CD14-positive monocyte (primary cell): ENCODE measurements around the gene TNFRSF18. TPM values are rescaled to one million over a fixed set of nuclear protein-coding genes. Genes with fewer than 3 reads are reported as not detected.

Experiments
- DNase-seq, 3 donors: peaks; one replicate each; pipeline ENCODE4 v3.0.0-alpha.2; 2011 to 2022
- H2AFZ ChIP-seq: 2 replicates; pipeline ENCODE4 v1.6.0; 2012; ENCODE audit warnings: mild to moderate bottlenecking, low read depth, low read length, inconsistent platforms; ENCODE audit not compliant: insufficient read depth, poor library complexity, severe bottlenecking
- H3K27ac ChIP-seq, 2 donors: 1 replicate in 1 of 2; 2 replicates in 1 of 2; pipeline ENCODE4 v1.5.1; 2012 to 2013; ENCODE audit warnings: low read length in 2 of 2, control low read depth in 1 of 2, inconsistent platforms in 1 of 2, low read depth in 1 of 2, mild to moderate bottlenecking in 1 of 2
- H3K27me3 ChIP-seq, 2 donors: one replicate each; pipeline versions ENCODE4 v1.6.0 to v1.6.1; 2011 to 2013; ENCODE audit warnings: low read length in 2 of 2; ENCODE audit not compliant: control insufficient read depth in 2 of 2, insufficient read depth in 2 of 2
- H3K36me3 ChIP-seq, 2 donors: replicated peaks in 1 of 2; 1 replicate in 1 of 2; 2 replicates in 1 of 2; pipeline versions ENCODE4 v1.5.1 to v1.6.1; 2012 to 2013; ENCODE audit warnings: low read length in 2 of 2, control low read depth in 1 of 2, inconsistent platforms in 1 of 2, mild to moderate bottlenecking in 1 of 2; ENCODE audit not compliant: insufficient read depth in 2 of 2, control insufficient read depth in 1 of 2
- H3K4me1 ChIP-seq, 2 donors: 1 replicate in 1 of 2; 2 replicates in 1 of 2; pipeline versions ENCODE4 v1.5.1 to v1.6.1; 2012 to 2013; ENCODE audit warnings: low read length in 2 of 2, control low read depth in 1 of 2, inconsistent platforms in 1 of 2, mild to moderate bottlenecking in 1 of 2, moderate library complexity in 1 of 2; ENCODE audit not compliant: insufficient read depth in 2 of 2, control insufficient read depth in 1 of 2
- H3K4me2 ChIP-seq: replicated peaks from 2 replicates; pipeline ENCODE3; 2012; ENCODE audit warnings: low read length, moderate library complexity, mild to moderate bottlenecking; ENCODE audit not compliant: poor library complexity, severe bottlenecking; ENCODE audit errors: extremely low read depth
- H3K4me3 ChIP-seq, 3 experiments: fragments of 200-600 bp in 1 of 3; sonication (generic) in 1 of 3; replicated peaks in 1 of 3; 1 replicate in 2 of 3; 2 replicates in 1 of 3; pipeline ENCODE4 v1.5.1; 2011 to 2013; ENCODE audit warnings: low read length in 3 of 3, mild to moderate bottlenecking in 3 of 3, control low read depth in 2 of 3, low read depth in 2 of 3, inconsistent platforms in 1 of 3, moderate library complexity in 1 of 3
- H3K79me2 ChIP-seq: 2 replicates; pipeline ENCODE4 v1.6.0; 2012; ENCODE audit warnings: mild to moderate bottlenecking, control low read depth, inconsistent platforms, low read length, moderate library complexity; ENCODE audit not compliant: insufficient read depth
- H3K9ac ChIP-seq: 2 replicates; pipeline ENCODE4 v1.6.0; 2017; ENCODE audit warnings: low read length, mild to moderate bottlenecking; ENCODE audit not compliant: insufficient read depth, poor library complexity, severe bottlenecking
- H3K9me3 ChIP-seq, 2 donors: replicated peaks in 1 of 2; 1 replicate in 1 of 2; 2 replicates in 1 of 2; pipeline versions ENCODE4 v1.5.1 to v1.6.1; 2012 to 2013; ENCODE audit warnings: low read length in 2 of 2, control low read depth in 1 of 2; ENCODE audit not compliant: control insufficient read depth in 1 of 2, insufficient read depth in 1 of 2
- H4K20me1 ChIP-seq: 2 replicates; pipeline ENCODE4 v1.6.0; 2012; ENCODE audit warnings: mild to moderate bottlenecking, low read length, control low read depth, moderate library complexity; ENCODE audit not compliant: insufficient read depth
- H3K27ac Mint-ChIP-seq, 7 donors: one replicate each; pipeline ENCODE4 v1.8.0; 2020; ENCODE audit warnings: mild to moderate bottlenecking in 7 of 7, mixed read lengths in 7 of 7, moderate library complexity in 6 of 7, inconsistent platforms in 2 of 7
- H3K27me3 Mint-ChIP-seq, 3 donors: one replicate each; pipeline ENCODE4 v1.8.0; 2021 to 2022; ENCODE audit warnings: low read depth in 3 of 3, mild to moderate bottlenecking in 3 of 3, mixed read lengths in 3 of 3, moderate library complexity in 3 of 3, inconsistent platforms in 1 of 3
- H3K36me3 Mint-ChIP-seq, 2 donors: one replicate each; pipeline ENCODE4 v1.8.0; 2020; ENCODE audit warnings: mixed read lengths in 2 of 2, inconsistent platforms in 1 of 2, mild to moderate bottlenecking in 1 of 2
- H3K4me1 Mint-ChIP-seq: one replicate; pipeline ENCODE4 v1.8.0; 2020; ENCODE audit warnings: mild to moderate bottlenecking, mixed read lengths
- H3K4me3 Mint-ChIP-seq, 2 donors: one replicate each; pipeline ENCODE4 v1.8.0; 2020; ENCODE audit warnings: mild to moderate bottlenecking in 2 of 2, mixed read lengths in 2 of 2, moderate library complexity in 1 of 2
- H3K9me3 Mint-ChIP-seq, 7 donors: one replicate each; pipeline ENCODE4 v1.8.0; 2020 to 2022; ENCODE audit warnings: mixed read lengths in 7 of 7, mild to moderate bottlenecking in 6 of 7, moderate library complexity in 6 of 7, inconsistent platforms in 2 of 7
- WGBS: methylation state at CpG from one replicate; pipeline ENCODE4 v1.1.5; 2013; ENCODE audit warnings: missing lambda C conversion rate; ENCODE audit not compliant: insufficient coverage; 5-methylcytosine and 5-hydroxymethylcytosine counted together
- intact Hi-C, 2 donors: fragments of 100-400 bp; cut with micrococcal nuclease; formaldehyde crosslinking; loops; one replicate each; pipeline versions ENCODE4 v1.15.0 to v1.15.1; 2023
- polyA plus RNA-seq, 3 donors: library from polyadenylated mRNA; depleted of rRNA in 1 of 3; unstranded in 2 of 3; stranded (reverse) in 1 of 3; fragments of 300-500 nt in 2 of 3; fragments of >200 nt in 1 of 3; fragmentation: Illumina TruSeq in 2 of 3; gene quantifications; 1 replicate in 2 of 3; 2 replicates in 1 of 3; pipeline ENCODE4 v1.2.3, GENCODE V29; 2012 to 2021
- TF ChIP-seq, protein P1 (sequence below): fragments of 200-600 bp; IDR thresholded peaks from one replicate; pipeline ENCODE4 v1.8.0; 2022; ENCODE audit warnings: antibody characterized with exemption, mild to moderate bottlenecking

Gene TNFRSF18
- polyA plus RNA-seq, 3 donors: not detected

- Mint-ChIP-seq H3K27ac (no peak overlapping the region), H3K4me1 (no peaks in the 10 kb centered on the region), H3K36me3 (no peaks in the 10 kb centered on the region), H3K27me3 (peaks cover 17 to 50% (median 17%) of the 10 kb centered on the region in 3 donors), H3K9me3 (peaks cover 0 to 2% (median 0%) of the 10 kb centered on the region in 7 donors), H3K4me3 (no peak overlapping the region)
- no peak overlapping the region for H3K9ac ChIP-seq
- no peaks in the 10 kb centered on the region for H3K36me3 ChIP-seq
- no peak overlapping the region for H3K4me3 ChIP-seq
- TF ChIP-seq, protein P1, sequence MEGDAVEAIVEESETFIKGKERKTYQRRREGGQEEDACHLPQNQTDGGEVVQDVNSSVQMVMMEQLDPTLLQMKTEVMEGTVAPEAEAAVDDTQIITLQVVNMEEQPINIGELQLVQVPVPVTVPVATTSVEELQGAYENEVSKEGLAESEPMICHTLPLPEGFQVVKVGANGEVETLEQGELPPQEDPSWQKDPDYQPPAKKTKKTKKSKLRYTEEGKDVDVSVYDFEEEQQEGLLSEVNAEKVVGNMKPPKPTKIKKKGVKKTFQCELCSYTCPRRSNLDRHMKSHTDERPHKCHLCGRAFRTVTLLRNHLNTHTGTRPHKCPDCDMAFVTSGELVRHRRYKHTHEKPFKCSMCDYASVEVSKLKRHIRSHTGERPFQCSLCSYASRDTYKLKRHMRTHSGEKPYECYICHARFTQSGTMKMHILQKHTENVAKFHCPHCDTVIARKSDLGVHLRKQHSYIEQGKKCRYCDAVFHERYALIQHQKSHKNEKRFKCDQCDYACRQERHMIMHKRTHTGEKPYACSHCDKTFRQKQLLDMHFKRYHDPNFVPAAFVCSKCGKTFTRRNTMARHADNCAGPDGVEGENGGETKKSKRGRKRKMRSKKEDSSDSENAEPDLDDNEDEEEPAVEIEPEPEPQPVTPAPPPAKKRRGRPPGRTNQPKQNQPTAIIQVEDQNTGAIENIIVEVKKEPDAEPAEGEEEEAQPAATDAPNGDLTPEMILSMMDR: no peak
- H4K20me1 ChIP-seq: peaks cover 7% of the 10 kb centered on the region
- no peak overlapping the region for H3K4me2 ChIP-seq
- DNase-seq: no peak
- H3K79me2 ChIP-seq: no peaks in the 10 kb centered on the region
- H3K9me3 ChIP-seq: no peaks in the 10 kb centered on the region
- intact Hi-C loops: no loop called here
- H3K27ac ChIP-seq: no peak overlapping the region
- no peak overlapping the region for H2AFZ ChIP-seq
- peaks cover 0 to 23% of the 10 kb centered on the region in 2 donors for H3K27me3 ChIP-seq
- WGBS: 91% methylated on average over 22 of the region's 23 CpGs
- H3K4me1 ChIP-seq: no peaks in the 10 kb centered on the region
Observed at GRCh38 chr1:1243266-1243660, 36.9 kb upstream of the TNFRSF18 start.

GRCh38 chr1:1242461-1243265, 36.3 kb upstream of the TNFRSF18 start:
- Histone ChIP-seq H3K9me3 (no peaks in the 10 kb centered on the region), H2AFZ (no peak overlapping the region), H3K27me3 (peaks cover 0 to 22% of the 10 kb centered on the region in 2 donors), H3K4me3 (no peak overlapping the region), H3K4me1 (no peaks in the 10 kb centered on the region), H4K20me1 (peaks cover 3% of the 10 kb centered on the region), H3K27ac (no peak overlapping the region), H3K9ac (no peak overlapping the region), H3K4me2 (no peak overlapping the region), H3K36me3 (no peaks in the 10 kb centered on the region), H3K79me2 (no peaks in the 10 kb centered on the region)
- WGBS: 95% methylated on average over 35 of the region's 41 CpGs
- Mint-ChIP-seq H3K27ac (no peak overlapping the region), H3K27me3 (peaks cover 11 to 49% (median 16%) of the 10 kb centered on the region in 3 donors), H3K4me3 (no peak overlapping the region), H3K9me3 (peaks cover 0 to 2% (median 0%) of the 10 kb centered on the region in 7 donors), H3K4me1 (no peaks in the 10 kb centered on the region), H3K36me3 (no peaks in the 10 kb centered on the region)
- TF ChIP-seq, protein P1: no peak
- intact Hi-C loops: no loop called here
- DNase-seq: no peak
